ENCODE results near the gene KSR1.
"Not testable (repeated sequence)": the region's sequence is repeated elsewhere in the genome, so short reads cannot be mapped to it uniquely, and the experiment has no call there.

Gene KSR1

GRCh38 chr17:27669136-27669535, 212.9 kb downstream of the KSR1 start:
- no peak for DNase-seq

GRCh38 chr17:27669850-27670249, 213.6 kb downstream of the KSR1 start:
- DNase-seq = no peak

DNA sequence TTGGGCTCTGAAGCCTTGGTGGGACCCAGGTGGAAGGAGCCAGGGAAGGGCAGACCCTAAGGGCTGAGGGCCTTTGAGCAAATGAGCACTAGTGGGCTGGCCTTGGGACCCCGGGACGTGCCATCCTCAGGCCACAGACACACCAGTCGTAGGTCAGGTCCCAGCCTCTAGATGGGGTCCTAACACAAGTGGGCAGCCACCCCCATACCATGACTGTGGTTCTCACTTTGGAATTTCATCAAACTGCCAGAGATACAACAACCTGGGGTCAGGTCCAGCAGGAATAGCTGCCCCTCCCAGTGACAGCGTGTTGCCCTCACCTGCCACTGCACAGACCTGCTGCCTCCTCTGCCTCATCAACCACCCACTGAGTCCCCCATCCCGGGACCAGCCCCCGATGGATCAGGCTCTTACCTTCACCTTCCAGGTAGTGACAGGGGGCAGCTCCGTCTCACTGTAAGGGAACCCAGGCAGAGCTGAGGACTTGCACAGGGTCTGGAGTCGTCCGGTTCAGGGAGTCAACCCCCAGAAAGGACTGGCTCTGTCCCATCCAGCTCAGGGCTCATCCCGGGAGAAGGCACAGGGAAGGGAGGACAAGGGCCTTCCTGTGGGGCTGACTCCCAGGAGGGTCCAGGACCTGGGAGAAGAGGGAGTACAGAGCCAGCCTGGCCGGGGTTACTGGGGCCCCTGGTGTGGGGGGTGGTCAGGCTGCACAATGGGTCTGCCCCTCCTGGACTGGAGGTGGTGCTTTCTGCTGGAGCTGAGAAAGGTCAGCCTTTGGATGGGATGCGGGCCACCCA, 214.7 kb downstream of the KSR1 start:
- DNase-seq = no peak

DNA sequence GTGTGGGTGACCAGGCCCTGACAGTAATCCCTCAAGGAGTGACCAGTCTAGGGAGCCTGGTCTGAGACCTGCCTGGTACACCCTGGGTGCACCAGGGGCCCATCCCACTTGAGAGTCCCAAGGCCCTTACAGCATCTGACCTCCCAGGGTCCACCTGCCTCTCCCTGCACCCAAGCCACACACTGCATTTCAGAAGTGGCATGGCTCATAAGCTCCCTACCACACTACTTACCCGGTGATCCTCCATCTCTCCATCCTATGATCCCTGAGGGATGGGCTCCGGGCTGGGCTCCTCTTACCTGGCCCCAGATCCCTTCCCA, 215.3 kb downstream of the KSR1 start:
- DNase-seq = no peak

- DNase-seq = not testable (repeated sequence)
These were observed 215.8 kb downstream of the KSR1 start for GRCh38 chr17:27671977-27672480.

- DNase-seq = no peak
These were observed 218.1 kb downstream of the KSR1 start for GRCh38 chr17:27674335-27674734.

Data from activated CD4-positive, CD25-positive, alpha-beta regulatory T cell treated with anti-CD3 and anti-CD28 coated beads, Interleukin-2, amount 50 U/mL, for 72 hours (primary cell).